ENCODE data around the gene CCDC90B. TPM values are rescaled to one million over a fixed set of nuclear protein-coding genes. Genes with fewer than 3 reads are reported as not detected.

Gene CCDC90B
- total and polyA plus RNA-seq, 4 donors, result 18.8 to 40.5 (median 28.1) TPM

GRCh38 chr11:83335446-83336070, 49.4 kb upstream of the CCDC90B start:
- H3K36me3 ChIP-seq (ENCODE audit: control insufficient read depth in 4 of 4, insufficient read depth in 3 of 4, low read depth in 1 of 4, low read length in 3 of 4), result peaks cover 0 to 3% (median 0%) of the 10 kb centered on the region in 4 donors
- H3K27ac ChIP-seq (ENCODE audit: low read depth in 1 of 2, low read length in 2 of 2), result no peak overlapping the region
- no peaks in the 10 kb centered on the region for H3K9me3 ChIP-seq (ENCODE audit: control insufficient read depth in 4 of 4, low read length in 3 of 4)
- H3K9ac ChIP-seq (ENCODE audit: low read depth in 1 of 2, low read length in 2 of 2), result no peak overlapping the region
- DNase-seq (ENCODE audit: low spot score), result no peak
- 84% methylated on average over 4 of the region's 4 CpGs for WGBS
- no peaks in the 10 kb centered on the region for H3K4me1 ChIP-seq (ENCODE audit: control insufficient read depth in 4 of 4, insufficient read depth in 4 of 4, low read length in 3 of 4)
- H3K4me3 ChIP-seq (ENCODE audit: low read depth in 1 of 3, low read length in 3 of 3), result no peak overlapping the region
- no peaks in the 10 kb centered on the region for H3K27me3 ChIP-seq (ENCODE audit: control insufficient read depth in 4 of 4, insufficient read depth in 4 of 4, low read length in 3 of 4)
- TF ChIP-seq FOXA1 (IDR thresholded peaks at IDR 0.05), result no peak

GRCh38 chr11:83330303-83330702, 44.1 kb upstream of the CCDC90B start:
- no peak for TF ChIP-seq CTCF (IDR thresholded peaks at IDR 0.05; ENCODE audit: low read depth, low read length, missing input control)
- no peak for TF ChIP-seq ZBTB33 (IDR thresholded peaks at IDR 0.05)
- TF ChIP-seq FOXA1 (IDR thresholded peaks at IDR 0.05), result no peak
- TF ChIP-seq HNF4A (conservative IDR thresholded peaks at IDR 0.05), result no peak
- TF ChIP-seq TAF1 (conservative IDR thresholded peaks at IDR 0.05), result no peak
- no peak for TF ChIP-seq HNF4G (IDR thresholded peaks at IDR 0.05)
- no peak for TF ChIP-seq MAX (IDR thresholded peaks at IDR 0.05)
- no peak overlapping the region for H3K4me3 ChIP-seq (ENCODE audit: low read depth in 1 of 3, low read length in 3 of 3)
- H3K36me3 ChIP-seq (ENCODE audit: control insufficient read depth in 4 of 4, insufficient read depth in 3 of 4, low read depth in 1 of 4, low read length in 3 of 4), result peaks cover 0 to 3% (median 0%) of the 10 kb centered on the region in 4 donors
- H3K4me1 ChIP-seq (ENCODE audit: control insufficient read depth in 4 of 4, insufficient read depth in 4 of 4, low read length in 3 of 4), result no peaks in the 10 kb centered on the region
- no peak for DNase-seq (ENCODE audit: low spot score)
- H3K9ac ChIP-seq (ENCODE audit: low read depth in 1 of 2, low read length in 2 of 2), result no peak overlapping the region
- no peaks in the 10 kb centered on the region for H3K9me3 ChIP-seq (ENCODE audit: control insufficient read depth in 4 of 4, low read length in 3 of 4)
- H3K27ac ChIP-seq (ENCODE audit: low read depth in 1 of 2, low read length in 2 of 2), result no peak overlapping the region
- no peaks in the 10 kb centered on the region for H3K27me3 ChIP-seq (ENCODE audit: control insufficient read depth in 4 of 4, insufficient read depth in 4 of 4, low read length in 3 of 4)
- WGBS, result 73% methylated on average over 2 of the region's 2 CpGs

- Histone ChIP-seq H3K9me3 (ENCODE audit: control insufficient read depth in 4 of 4, low read length in 3 of 4) (no peaks in the 10 kb centered on the region), H3K36me3 (ENCODE audit: control insufficient read depth in 4 of 4, insufficient read depth in 3 of 4, low read depth in 1 of 4, low read length in 3 of 4) (no peaks in the 10 kb centered on the region), H3K9ac (ENCODE audit: low read depth in 1 of 2, low read length in 2 of 2) (no peak overlapping the region), H3K27me3 (ENCODE audit: control insufficient read depth in 4 of 4, insufficient read depth in 4 of 4, low read length in 3 of 4) (no peaks in the 10 kb centered on the region), H3K4me1 (ENCODE audit: control insufficient read depth in 4 of 4, insufficient read depth in 4 of 4, low read length in 3 of 4) (no peaks in the 10 kb centered on the region), H3K27ac (ENCODE audit: low read depth in 1 of 2, low read length in 2 of 2) (no peak overlapping the region), H3K4me3 (ENCODE audit: low read depth in 1 of 3, low read length in 3 of 3) (no peak overlapping the region)
- WGBS, result 95% methylated on average over 1 of the region's 1 CpG
- DNase-seq (ENCODE audit: low spot score), result no peak
- TF ChIP-seq YY1 (IDR thresholded peaks at IDR 0.05), result no peak
- TF ChIP-seq CTCF (IDR thresholded peaks at IDR 0.05; ENCODE audit: low read depth, low read length, missing input control), result no peak
- TF ChIP-seq ATF3 (IDR thresholded peaks at IDR 0.05), result no peak
- no peak for TF ChIP-seq FOXA2 (IDR thresholded peaks at IDR 0.05)
- TF ChIP-seq GABPA (IDR thresholded peaks at IDR 0.05 in 1 of 2, conservative IDR thresholded peaks at IDR 0.05 in 1 of 2), result no peak
- no peak for TF ChIP-seq FOXA1 (IDR thresholded peaks at IDR 0.05)
- TF ChIP-seq EGR1 (IDR thresholded peaks at IDR 0.05; ENCODE audit: low read depth in 2 of 2), result no peak
- TF ChIP-seq RAD21 (IDR thresholded peaks at IDR 0.05), result no peak
- no peak for TF ChIP-seq HNF4G (IDR thresholded peaks at IDR 0.05)
- TF ChIP-seq ZBTB33 (IDR thresholded peaks at IDR 0.05), result no peak
- TF ChIP-seq SP1 (IDR thresholded peaks at IDR 0.05), result no peak
- no peak for TF ChIP-seq HNF4A (conservative IDR thresholded peaks at IDR 0.05)
- TF ChIP-seq RXRA (IDR thresholded peaks at IDR 0.05), result no peak
- TF ChIP-seq TAF1 (conservative IDR thresholded peaks at IDR 0.05), result no peak
- no peak for TF ChIP-seq MAX (IDR thresholded peaks at IDR 0.05)
Observed at GRCh38 chr11:83326326-83326725, 40.2 kb upstream of the CCDC90B start.

Data from liver (tissue), 9 donors.